Effector memory CD4-positive, alpha-beta T cell (primary cell): ENCODE measurements around the gene DYRK4.

Experiments used
- DNase-seq, 3 donors: peaks; one replicate each; pipeline ENCODE4 v3.0.0-alpha.2; 2020
- H3K27ac ChIP-seq: 2 replicates; pipeline ENCODE4 v1.7.0; 2013; ENCODE audit warnings: mild to moderate bottlenecking, low read length, moderate library complexity; ENCODE audit not compliant: insufficient read depth, poor library complexity, severe bottlenecking
- H3K27me3 ChIP-seq: replicated peaks from 2 replicates; pipeline ENCODE4 v1.7.0; 2013; ENCODE audit warnings: mild to moderate bottlenecking, low read length; ENCODE audit not compliant: insufficient read depth, control insufficient read depth, poor library complexity, severe bottlenecking
- H3K36me3 ChIP-seq: 2 replicates; pipeline ENCODE4 v1.7.0; 2013; ENCODE audit warnings: mild to moderate bottlenecking, low read length, moderate library complexity; ENCODE audit not compliant: control insufficient read depth, insufficient read depth
- H3K4me1 ChIP-seq: 2 replicates; pipeline ENCODE4 v1.7.0; 2013; ENCODE audit warnings: low read length, mild to moderate bottlenecking; ENCODE audit not compliant: control insufficient read depth, insufficient read depth, poor library complexity, severe bottlenecking
- H3K4me3 ChIP-seq: 2 replicates; pipeline ENCODE4 v1.7.0; 2013; ENCODE audit warnings: low read length, low read depth, mild to moderate bottlenecking; ENCODE audit not compliant: insufficient read depth, poor library complexity, severe bottlenecking
- H3K9me3 ChIP-seq: 2 replicates; pipeline ENCODE4 v1.7.0; 2013; ENCODE audit warnings: mild to moderate bottlenecking, low read length, moderate library complexity; ENCODE audit not compliant: control insufficient read depth

Gene DYRK4

GRCh38 chr12:4586500-4586899 is 24.5 kb downstream of the DYRK4 start:
- no peaks in the 10 kb centered on the region for H3K4me1 ChIP-seq
- no peaks in the 10 kb centered on the region for H3K9me3 ChIP-seq
- H3K27ac ChIP-seq = no peak overlapping the region
- DNase-seq = no peak
- no peak overlapping the region for H3K4me3 ChIP-seq
- no peaks in the 10 kb centered on the region for H3K27me3 ChIP-seq
- H3K36me3 ChIP-seq = no peaks in the 10 kb centered on the region

- DNase-seq = no peak
- Histone ChIP-seq H3K27me3 (no peaks in the 10 kb centered on the region), H3K27ac (no peak overlapping the region), H3K4me1 (no peaks in the 10 kb centered on the region), H3K9me3 (no peaks in the 10 kb centered on the region), H3K36me3 (no peaks in the 10 kb centered on the region), H3K4me3 (no peak overlapping the region)
Observed at GRCh38 chr12:4587108-4587507, 25.1 kb downstream of the DYRK4 start.

- no peak overlapping the region for H3K27ac ChIP-seq
- no peaks in the 10 kb centered on the region for H3K4me1 ChIP-seq
- H3K9me3 ChIP-seq = no peaks in the 10 kb centered on the region
- H3K4me3 ChIP-seq = no peak overlapping the region
- DNase-seq = no peak
- no peaks in the 10 kb centered on the region for H3K36me3 ChIP-seq
- no peaks in the 10 kb centered on the region for H3K27me3 ChIP-seq
Observed at GRCh38 chr12:4588916-4589315, 26.9 kb downstream of the DYRK4 start.

- Histone ChIP-seq H3K9me3 (no peaks in the 10 kb centered on the region), H3K27ac (no peak overlapping the region), H3K4me3 (no peak overlapping the region), H3K36me3 (no peaks in the 10 kb centered on the region), H3K4me1 (no peaks in the 10 kb centered on the region), H3K27me3 (no peaks in the 10 kb centered on the region)
- DNase-seq = no peak
Observed at GRCh38 chr12:4589941-4590340, 27.9 kb downstream of the DYRK4 start.

GRCh38 chr12:4591180-4591687 is 29.2 kb downstream of the DYRK4 start:
- no peaks in the 10 kb centered on the region for H3K27me3 ChIP-seq
- H3K36me3 ChIP-seq = no peaks in the 10 kb centered on the region
- H3K27ac ChIP-seq = no peak overlapping the region
- H3K9me3 ChIP-seq = no peaks in the 10 kb centered on the region
- H3K4me3 ChIP-seq = no peak overlapping the region
- DNase-seq = no peak
- no peaks in the 10 kb centered on the region for H3K4me1 ChIP-seq

GRCh38 chr12:4595881-4596280 is 33.9 kb downstream of the DYRK4 start:
- Histone ChIP-seq H3K27ac (no peak overlapping the region), H3K27me3 (no peaks in the 10 kb centered on the region), H3K4me3 (no peak overlapping the region), H3K9me3 (no peaks in the 10 kb centered on the region), H3K36me3 (no peaks in the 10 kb centered on the region), H3K4me1 (no peaks in the 10 kb centered on the region)
- no peak for DNase-seq

GRCh38 chr12:4603421-4603820 is 41.4 kb downstream of the DYRK4 start:
- H3K4me3 ChIP-seq = no peak overlapping the region
- DNase-seq = no peak
- no peaks in the 10 kb centered on the region for H3K4me1 ChIP-seq

GRCh38 chr12:4603946-4604345 is 41.9 kb downstream of the DYRK4 start:
- no peak for DNase-seq
- H3K27me3 ChIP-seq = no peaks in the 10 kb centered on the region
- no peaks in the 10 kb centered on the region for H3K4me1 ChIP-seq
- no peak overlapping the region for H3K27ac ChIP-seq
- no peaks in the 10 kb centered on the region for H3K9me3 ChIP-seq
- H3K36me3 ChIP-seq = no peaks in the 10 kb centered on the region
- H3K4me3 ChIP-seq = no peak overlapping the region

More at GRCh38 chr12:4603421-4603820, 41.4 kb downstream of the DYRK4 start:
- Histone ChIP-seq H3K27ac (no peak overlapping the region), H3K9me3 (no peaks in the 10 kb centered on the region), H3K27me3 (no peaks in the 10 kb centered on the region), H3K36me3 (no peaks in the 10 kb centered on the region)

DNA sequence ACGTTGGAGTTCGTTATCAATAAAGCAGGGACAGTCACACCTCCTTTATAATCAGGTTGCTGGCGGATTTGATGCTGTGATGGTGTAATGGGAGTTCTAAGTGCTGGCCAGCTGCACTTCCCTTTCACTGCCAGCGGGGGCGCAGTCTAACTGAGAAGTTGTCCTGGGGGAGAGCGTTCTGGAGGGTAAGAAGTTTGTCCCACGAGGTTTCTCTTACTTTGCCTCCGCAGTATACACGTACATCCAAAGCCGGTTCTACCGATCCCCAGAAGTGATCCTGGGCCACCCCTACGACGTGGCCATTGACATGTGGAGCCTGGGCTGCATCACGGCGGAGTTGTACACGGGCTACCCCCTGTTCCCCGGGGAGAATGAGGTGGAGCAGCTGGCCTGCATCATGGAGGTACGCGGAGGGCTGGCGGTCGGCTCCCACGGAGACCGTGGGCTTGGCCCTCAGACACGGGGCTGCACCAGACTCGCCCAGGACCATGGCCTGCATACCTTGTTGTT is 42.7 kb downstream of the DYRK4 start:
- H3K27me3 ChIP-seq = no peaks in the 10 kb centered on the region
- peak overlapping the region; percentile 63 for H3K27ac ChIP-seq
- no peaks in the 10 kb centered on the region for H3K36me3 ChIP-seq
- H3K4me3 ChIP-seq = peak overlapping the region; percentile 96
- no peaks in the 10 kb centered on the region for H3K4me1 ChIP-seq
- H3K9me3 ChIP-seq = no peaks in the 10 kb centered on the region
- DNase-seq = peak; percentile 35 to 62 (median 47)

- Histone ChIP-seq H3K36me3 (peaks cover 17% of the 10 kb centered on the region), H3K9me3 (no peaks in the 10 kb centered on the region)
- DNase-seq = no peak
Observed at GRCh38 chr12:4607056-4607455, 45.0 kb downstream of the DYRK4 start.

More at GRCh38 chr12:4607056-4607455, 45.0 kb downstream of the DYRK4 start:
- H3K4me3 ChIP-seq = no peak overlapping the region
- no peaks in the 10 kb centered on the region for H3K27me3 ChIP-seq
- no peaks in the 10 kb centered on the region for H3K4me1 ChIP-seq
- H3K27ac ChIP-seq = no peak overlapping the region
